Measurements from ENCODE around the gene ZNF579.

The ZNF579 gene

DNA sequence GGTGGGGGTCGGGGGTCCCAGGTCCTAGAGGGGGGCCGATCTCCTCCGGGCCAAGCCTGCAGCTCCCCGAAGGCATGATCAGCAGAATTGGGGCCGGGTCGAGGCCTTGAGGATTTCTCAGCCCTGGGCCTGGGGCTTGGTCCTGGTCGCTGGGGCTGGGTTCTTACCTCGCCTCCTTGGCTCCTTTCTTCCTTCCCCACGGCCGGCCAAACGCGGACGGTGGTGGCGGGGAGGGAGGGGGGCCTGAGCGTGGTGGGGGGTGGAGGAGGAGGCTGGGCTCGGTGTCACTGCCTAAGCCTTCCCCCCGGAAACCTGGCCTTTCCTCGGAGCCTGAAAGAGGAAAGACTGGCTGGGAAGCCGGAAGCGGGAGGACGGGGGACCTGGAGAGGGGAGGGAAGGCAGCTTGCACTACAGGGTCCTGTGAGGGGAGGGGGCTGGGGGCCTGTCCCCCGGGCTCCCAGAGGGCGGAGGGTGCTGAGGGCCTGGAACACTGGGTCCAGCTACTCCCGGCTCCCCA is at the start of gene ZNF579:
Gene ZNF579, minus strand, starts transcription at position 221 of the 517 bp plus-strand sequence. CDS start 1,209 bp downstream, outside the sequence.
- peak; percentile 81 for DNase-seq

DNA sequence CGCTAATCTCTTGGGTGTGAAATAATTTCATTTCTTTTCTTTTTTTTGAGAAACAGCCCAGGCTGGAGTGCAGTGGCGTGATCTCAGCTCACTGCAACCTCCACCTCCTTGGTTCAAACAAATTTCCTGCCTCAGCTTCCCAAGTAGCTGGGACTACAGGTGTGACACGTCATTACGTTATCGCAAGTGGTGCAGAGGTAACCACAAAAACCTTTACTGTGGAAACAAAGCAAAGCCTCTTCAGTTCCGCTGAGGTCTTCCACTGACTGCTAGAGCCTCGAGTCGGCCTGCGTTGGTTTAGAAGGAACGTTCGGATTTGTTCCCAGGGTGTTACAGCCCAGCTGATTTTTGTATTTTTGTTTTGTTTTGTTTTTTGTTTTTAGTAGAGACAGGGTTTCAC is 45.7 kb upstream of the ZNF579 start:
- peak; percentile 82 for DNase-seq

- no peak for DNase-seq
Measured at GRCh38 chr19:55625004-55625326, 44.3 kb upstream of the ZNF579 start.

DNA sequence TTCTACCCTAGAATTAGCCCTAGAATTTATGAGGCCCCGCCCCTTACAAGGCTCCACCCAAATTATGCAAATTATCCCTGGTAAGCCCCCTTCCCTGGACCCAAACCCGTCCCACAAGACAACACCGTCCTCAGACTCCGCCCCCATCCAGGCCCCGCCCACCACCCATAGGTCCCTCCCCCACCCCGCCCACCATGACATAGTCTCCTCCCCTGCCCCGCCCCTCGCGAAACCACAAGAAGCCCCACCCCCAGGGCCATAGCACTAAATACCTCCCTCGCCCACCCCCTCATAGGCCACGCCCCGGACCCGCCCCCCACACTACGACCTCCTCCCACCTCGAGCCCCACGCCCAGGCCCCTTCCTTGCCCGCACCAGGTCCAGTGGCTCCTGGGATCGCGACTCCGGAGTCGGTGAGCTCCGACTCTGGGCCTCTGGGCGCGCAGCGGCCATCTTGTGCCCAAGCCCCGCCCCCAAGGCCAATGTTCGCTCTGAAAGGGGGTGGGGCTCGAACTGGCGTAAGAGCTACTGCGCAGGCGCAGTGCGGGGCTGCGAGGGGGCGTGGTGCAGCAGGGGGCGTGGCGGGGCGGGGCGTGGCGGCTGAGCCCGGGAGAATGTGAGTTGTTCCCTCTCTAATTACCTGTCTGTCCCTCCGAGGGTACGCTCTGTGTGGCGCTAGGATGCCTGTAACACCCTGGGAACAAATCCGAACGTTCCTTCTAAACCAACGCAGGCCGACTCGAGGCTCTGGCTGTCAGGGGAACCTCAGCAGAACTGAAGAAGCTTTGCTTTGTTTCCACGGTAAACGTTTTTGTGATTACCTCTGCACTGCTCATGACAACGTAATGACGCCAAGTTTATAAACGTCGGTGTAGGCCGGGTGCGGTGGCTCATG is 43.7 kb upstream of the ZNF579 start, which contains the start of gene ZNF784:
Gene ZNF784, minus strand, starts transcription at position 458 of the 895 bp plus-strand sequence. Its CDS starts 5 bp downstream, at position 453.
- peak; percentile 92 for DNase-seq

DNA sequence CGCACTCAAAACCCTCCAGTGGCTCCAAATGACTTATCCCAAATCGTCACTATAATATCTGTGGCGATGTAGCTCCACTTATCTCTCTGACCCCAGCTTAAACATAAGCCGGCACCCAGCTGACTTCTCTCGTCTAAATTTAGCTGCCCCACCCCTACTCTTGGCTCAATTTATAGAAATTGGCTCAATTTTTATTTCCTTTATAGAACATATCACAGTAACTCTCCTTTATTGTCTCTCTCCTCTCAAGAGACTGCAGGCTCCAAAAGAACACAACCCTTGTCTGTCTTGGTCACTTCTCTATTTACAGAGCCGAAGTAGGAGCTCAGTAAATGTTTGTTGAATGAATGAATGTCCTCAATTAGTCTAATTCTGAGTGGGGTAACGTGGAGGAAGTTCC is 42.9 kb upstream of the ZNF579 start:
- DNase-seq = no peak

- no peak for DNase-seq
Measured at GRCh38 chr19:55623130-55623529, 42.5 kb upstream of the ZNF579 start.

DNA sequence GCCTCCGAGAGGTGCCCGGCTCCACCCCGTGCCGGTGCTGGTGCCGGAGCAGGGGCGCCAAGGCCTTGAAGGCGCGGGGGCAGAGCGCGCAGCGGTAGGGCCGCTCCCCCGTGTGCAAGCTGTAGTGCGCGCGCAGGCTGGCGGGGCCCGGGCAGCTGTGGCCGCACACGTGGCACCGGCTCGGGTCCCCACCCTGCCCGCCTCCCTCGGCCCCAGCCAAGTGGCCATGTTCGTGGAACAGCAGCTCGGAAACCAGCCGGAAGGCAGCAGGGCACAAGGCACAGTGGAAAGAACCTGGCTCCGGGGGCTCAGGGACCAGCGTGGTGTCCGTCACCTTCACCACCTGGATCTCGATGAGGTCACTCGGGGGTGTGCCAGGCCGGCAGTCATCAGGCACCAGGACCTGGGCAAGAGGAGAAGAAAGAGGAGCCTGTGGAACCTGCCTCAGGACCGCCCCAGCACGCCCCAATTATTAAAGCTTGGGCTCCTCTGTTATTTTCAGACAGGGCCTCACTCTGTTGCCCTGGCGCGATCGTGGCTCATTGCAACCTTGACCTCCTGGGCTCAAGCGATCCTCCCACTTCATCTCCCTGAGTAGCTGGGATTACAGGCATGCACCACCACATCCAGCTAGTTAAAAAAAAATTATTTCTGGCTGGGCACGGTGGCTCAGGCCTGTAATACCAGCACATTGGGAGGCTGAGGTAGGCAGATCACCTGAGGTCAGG is 41.8 kb upstream of the ZNF579 start:
- no peak for DNase-seq

DNA sequence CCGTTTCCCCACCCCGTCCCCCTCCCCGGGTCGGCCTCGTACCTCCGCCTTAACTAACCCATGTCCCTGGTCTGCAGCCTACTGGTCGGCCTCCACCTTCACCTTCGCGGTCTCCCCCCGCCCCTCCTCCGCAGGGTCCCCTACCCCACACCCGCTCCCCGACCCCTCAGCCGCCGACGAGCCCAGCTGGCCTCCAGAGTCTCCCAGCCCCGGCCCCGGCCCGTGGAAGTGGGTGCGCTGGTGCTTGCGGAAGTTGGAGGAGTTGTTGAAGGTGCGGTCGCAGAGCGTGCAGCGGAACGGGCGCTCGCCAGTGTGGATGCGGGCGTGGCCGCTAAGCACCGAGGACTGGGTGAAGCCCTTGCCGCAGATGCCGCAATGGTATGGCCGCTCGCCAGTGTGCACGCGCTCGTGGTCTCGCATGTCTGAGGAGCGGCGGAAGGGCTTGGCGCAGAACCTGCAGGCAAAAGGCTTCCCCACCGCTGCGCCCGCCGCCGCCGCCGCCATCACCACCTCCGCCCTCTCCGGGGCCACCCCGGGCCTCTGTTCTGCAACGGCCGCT is 41.1 kb upstream of the ZNF579 start:
- DNase-seq = no peak

DNA sequence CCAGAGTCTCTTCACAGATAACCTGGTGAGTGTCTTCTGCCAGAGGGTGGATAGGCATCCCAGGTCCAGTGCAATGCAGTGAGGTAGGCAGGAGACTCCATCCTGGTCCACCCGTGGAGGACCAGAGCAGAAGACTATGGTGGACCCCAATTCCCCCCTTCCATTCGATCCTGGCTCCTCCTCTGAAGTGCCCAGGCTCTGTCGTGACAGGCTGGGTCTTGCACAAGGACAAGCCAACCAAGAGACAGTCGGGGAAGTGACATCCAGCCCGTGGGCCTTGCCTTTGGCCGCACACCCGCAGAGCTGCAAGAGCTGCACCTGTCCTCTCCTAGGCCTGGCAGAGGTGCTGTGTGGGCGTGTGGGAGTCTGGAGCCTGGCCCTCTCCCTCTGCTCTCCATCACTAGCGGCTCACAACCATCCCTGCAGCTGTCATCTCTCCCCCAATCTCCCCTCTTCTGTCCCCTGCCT is 40.6 kb upstream of the ZNF579 start:
- no peak for DNase-seq

GRCh38 chr19:55620410-55621204 is 40.0 kb upstream of the ZNF579 start:
- DNase-seq = peak; percentile 32

GRCh38 chr19:55619286-55619685 is 38.6 kb upstream of the ZNF579 start:
- no peak for DNase-seq

DNA sequence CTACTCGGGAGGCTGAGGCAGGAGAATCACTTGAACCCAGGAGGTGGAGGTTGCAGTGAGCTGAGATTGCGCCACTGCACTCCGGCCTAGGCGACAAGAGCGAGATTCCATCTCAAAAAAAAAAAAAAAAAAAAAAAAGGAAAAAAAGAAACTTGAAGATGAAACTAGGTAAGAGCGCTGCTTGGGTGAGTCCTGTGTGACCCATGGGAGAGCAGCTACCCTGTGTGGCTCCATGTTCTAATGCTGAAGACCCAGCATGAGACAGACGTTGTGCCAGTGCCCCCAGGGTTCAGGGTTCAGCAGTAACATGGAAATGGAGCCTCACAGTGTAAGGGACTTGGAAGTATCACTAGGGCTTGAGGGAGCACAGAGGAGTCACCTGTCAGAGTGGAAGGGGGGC is 37.8 kb upstream of the ZNF579 start:
- DNase-seq = no peak

DNA sequence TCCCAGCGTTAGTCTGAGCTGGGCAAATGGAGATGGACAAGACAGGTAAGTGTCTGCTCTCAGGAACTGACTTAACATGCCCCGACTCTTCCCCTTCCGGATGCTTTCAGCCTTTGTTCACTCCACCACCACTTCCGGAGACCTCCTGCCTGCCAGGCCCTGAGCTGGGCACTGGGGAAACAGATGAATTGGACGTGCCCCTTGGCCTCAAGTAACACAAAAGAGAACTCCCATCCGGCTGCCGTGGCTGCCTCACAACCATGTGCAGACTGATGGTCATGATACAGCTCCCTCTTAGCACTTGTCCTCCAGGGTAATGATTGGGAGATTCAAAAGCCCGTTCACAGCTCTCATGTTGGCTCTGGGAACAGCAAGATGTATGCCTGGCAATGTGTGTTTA is 36.8 kb upstream of the ZNF579 start:
- DNase-seq = no peak

GRCh38 chr19:55616395-55616875 is 35.8 kb upstream of the ZNF579 start:
- DNase-seq = no peak

DNA sequence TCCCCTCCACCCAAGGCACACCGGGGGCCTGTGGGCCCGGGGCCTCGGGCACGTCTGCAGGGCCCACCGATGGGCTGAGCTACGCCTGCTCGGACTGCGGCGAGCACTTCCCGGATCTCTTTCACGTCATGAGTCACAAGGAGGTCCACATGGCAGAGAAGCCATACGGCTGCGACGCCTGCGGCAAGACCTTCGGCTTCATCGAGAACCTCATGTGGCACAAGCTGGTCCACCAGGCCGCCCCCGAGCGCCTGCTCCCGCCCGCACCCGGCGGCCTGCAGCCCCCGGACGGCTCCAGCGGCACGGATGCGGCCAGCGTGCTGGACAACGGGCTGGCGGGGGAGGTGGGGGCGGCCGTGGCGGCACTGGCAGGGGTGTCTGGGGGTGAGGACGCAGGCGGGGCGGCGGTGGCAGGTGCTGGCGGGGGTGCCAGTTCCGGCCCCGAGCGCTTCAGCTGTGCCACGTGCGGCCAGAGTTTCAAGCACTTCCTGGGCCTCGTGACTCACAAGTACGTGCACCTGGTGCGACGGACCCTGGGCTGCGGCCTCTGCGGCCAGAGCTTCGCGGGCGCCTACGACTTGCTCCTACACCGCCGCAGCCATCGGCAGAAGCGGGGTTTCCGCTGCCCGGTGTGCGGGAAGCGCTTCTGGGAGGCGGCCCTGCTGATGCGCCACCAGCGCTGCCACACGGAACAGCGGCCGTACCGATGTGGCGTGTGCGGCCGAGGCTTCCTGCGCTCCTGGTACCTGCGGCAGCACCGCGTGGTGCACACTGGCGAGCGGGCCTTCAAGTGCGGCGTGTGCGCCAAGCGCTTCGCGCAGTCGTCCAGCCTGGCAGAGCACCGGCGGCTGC is 35.1 kb upstream of the ZNF579 start:
- DNase-seq = no peak

- no peak for DNase-seq
Measured at GRCh38 chr19:55614711-55615542, 34.3 kb upstream of the ZNF579 start.

DNA sequence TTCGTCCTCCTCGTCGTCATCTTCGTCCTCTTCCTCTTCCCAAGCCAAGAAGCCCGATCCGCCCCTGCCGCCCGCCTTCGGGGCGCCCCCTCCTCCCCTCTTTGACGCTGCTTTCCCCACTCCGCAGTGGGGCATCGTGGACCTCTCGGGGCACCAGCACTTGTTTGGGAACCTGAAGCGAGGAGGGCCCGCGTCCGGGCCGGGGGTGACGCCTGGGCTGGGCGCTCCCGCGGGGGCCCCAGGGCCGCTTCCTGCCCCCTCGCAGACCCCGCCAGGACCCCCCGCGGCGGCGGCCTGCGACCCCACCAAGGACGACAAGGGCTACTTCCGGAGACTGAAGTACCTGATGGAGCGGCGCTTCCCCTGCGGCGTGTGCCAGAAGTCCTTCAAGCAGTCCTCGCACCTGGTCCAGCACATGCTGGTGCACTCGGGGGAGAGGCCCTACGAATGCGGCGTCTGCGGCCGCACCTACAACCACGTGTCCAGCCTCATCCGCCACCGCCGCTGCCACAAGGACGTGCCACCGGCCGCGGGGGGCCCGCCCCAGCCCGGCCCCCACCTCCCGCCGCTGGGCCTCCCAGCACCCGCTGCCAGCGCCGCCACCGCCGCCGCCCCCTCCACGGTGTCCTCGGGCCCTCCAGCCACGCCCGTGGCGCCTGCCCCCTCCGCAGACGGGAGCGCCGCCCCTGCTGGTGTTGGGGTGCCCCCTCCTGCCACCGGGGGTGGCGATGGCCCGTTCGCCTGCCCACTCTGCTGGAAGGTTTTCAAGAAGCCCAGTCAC is 33.5 kb upstream of the ZNF579 start:
- no peak for DNase-seq

- no peak for DNase-seq
Measured at GRCh38 chr19:55613396-55613795, 32.7 kb upstream of the ZNF579 start.

DNA sequence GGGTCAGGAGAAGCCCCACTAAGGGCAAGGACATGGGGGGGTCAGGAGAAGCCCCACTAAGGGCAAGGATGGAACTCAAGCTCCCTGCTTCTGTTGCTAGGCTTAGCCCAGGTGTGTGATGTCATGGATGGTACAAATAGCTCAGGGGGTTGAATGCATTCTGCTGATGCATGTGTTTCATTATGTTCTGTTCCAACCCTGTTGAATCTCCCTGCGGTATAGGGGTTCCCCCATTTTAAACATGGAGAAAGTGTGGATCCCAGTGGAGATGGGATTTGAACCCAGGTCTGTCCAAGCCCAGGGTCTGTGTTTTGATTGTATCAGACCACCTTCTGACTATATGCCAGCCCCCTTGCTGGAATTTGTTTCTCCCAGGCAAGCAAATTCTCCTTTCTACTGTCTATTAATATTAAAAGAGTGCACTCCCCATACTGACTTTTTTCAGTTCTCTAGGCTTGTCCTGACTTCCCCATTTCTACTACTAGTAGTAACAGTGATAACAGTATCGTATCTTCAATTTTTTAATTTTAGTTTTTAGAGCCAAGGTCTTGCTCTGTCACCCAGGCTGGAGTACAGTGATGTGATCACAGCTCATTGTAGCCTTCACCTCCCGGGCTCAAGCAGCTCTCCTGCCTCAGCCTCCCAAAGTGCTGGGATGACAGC is 31.5 kb upstream of the ZNF579 start:
- no peak for DNase-seq

Measured in CD4-positive, alpha-beta T cell treated with Interleukin-10 for 1 hour (primary cell).